Ishikawa (cell line): ENCODE measurements around the gene SH3RF3.

Experiments
- EGR1 ChIP-seq: IDR thresholded peaks from 2 replicates; pipeline ENCODE4 v1.6.1; 2012
- EP300 ChIP-seq: IDR thresholded peaks from 2 replicates; pipeline ENCODE4 v1.6.1; 2012; ENCODE audit warnings: borderline replicate concordance
- NFIC ChIP-seq: IDR thresholded peaks from 2 replicates; pipeline ENCODE4 v1.6.1; 2012
- TEAD4 ChIP-seq: IDR thresholded peaks from 2 replicates; pipeline ENCODE4 v1.6.1; 2012
- TF ChIP-seq, protein P1 (sequence below): IDR thresholded peaks from 2 replicates; pipeline ENCODE4 v1.6.1; 2012

DNA sequence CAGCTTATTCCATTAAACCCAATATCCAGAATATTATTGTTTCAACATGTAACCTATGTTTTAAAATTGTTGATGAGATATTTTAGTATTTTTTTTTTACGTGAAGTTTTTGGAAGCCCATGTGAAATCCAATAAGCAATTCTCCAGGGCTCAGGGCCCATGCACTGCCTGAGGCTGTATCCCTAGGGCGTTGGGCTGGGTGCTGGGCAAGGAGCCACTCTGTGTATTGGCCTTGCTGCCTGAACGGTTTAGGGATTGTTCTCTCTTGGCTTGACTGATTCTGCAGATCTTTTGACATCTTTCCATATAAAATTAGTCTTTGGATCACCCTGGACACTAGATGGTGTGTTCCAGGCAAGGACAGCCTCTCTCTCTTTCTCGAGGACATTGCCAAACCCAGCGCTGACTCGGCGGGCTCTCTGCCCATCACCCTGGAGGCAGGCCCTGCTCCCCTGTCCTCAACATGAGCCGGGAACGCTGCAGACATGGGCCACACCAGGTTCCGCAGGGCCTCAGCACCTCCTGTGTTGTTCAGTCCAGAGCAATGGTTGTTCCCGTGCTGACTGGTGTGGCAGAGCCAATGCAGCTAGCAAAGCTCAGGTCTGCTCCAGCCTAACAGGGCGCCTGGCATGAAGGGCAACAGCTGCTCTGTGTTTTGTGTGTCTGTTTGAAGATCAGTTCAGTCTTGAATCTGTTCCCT is 321.7 kb downstream of the SH3RF3 start:
- no peak for TF ChIP-seq TEAD4
- no peak for TF ChIP-seq EP300
- TF ChIP-seq, protein P1, sequence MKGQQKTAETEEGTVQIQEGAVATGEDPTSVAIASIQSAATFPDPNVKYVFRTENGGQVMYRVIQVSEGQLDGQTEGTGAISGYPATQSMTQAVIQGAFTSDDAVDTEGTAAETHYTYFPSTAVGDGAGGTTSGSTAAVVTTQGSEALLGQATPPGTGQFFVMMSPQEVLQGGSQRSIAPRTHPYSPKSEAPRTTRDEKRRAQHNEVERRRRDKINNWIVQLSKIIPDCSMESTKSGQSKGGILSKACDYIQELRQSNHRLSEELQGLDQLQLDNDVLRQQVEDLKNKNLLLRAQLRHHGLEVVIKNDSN: no peak
- TF ChIP-seq NFIC: no peak
- no peak for TF ChIP-seq EGR1
